ENCODE measurements around the gene NLRP9.

GRCh38 chr19:55660991-55661390 lies 77.2 kb downstream of the NLRP9 start:
- TF ChIP-seq, protein P1, sequence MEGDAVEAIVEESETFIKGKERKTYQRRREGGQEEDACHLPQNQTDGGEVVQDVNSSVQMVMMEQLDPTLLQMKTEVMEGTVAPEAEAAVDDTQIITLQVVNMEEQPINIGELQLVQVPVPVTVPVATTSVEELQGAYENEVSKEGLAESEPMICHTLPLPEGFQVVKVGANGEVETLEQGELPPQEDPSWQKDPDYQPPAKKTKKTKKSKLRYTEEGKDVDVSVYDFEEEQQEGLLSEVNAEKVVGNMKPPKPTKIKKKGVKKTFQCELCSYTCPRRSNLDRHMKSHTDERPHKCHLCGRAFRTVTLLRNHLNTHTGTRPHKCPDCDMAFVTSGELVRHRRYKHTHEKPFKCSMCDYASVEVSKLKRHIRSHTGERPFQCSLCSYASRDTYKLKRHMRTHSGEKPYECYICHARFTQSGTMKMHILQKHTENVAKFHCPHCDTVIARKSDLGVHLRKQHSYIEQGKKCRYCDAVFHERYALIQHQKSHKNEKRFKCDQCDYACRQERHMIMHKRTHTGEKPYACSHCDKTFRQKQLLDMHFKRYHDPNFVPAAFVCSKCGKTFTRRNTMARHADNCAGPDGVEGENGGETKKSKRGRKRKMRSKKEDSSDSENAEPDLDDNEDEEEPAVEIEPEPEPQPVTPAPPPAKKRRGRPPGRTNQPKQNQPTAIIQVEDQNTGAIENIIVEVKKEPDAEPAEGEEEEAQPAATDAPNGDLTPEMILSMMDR (conservative IDR thresholded peaks at IDR 0.05), result no peak
- TF ChIP-seq EZH2 (IDR thresholded peaks at IDR 0.05; ENCODE audit: low read depth), result no peak

All from PC-9 (cell line).